ENCODE results near the gene AADACL2. TPM values are rescaled to one million over a fixed set of nuclear protein-coding genes. Genes with fewer than 3 reads are reported as not detected.

Gene AADACL2
- total RNA-seq, 1 donor from 2014 or later = not detected

GRCh38 chr3:151793636-151794035 is 59.9 kb downstream of the AADACL2 start:
- intact Hi-C loops (cut with DNase I) = no loop called here
- ATAC-seq (no peak), DNase-seq (ENCODE audit: low spot score) (no peak)

- intact Hi-C loops (cut with DNase I) = no loop called here
- no peak for ATAC-seq
Observed at GRCh38 chr3:151794080-151794479, 60.4 kb downstream of the AADACL2 start.

GRCh38 chr3:151795276-151795675 is 61.5 kb downstream of the AADACL2 start:
- ATAC-seq (no peak), DNase-seq (ENCODE audit: low spot score) (no peak)
- intact Hi-C loops (cut with DNase I) = no loop called here

More at GRCh38 chr3:151794080-151794479, 60.4 kb downstream of the AADACL2 start:
- no peak for DNase-seq (ENCODE audit: low spot score)

GRCh38 chr3:151796105-151796680 is 62.5 kb downstream of the AADACL2 start:
- intact Hi-C loops (cut with DNase I) = no loop called here
- ATAC-seq (no peak), DNase-seq (ENCODE audit: low spot score) (no peak)

GRCh38 chr3:151798466-151798865 is 64.7 kb downstream of the AADACL2 start:
- intact Hi-C loops (cut with DNase I) = no loop called here
- DNase-seq (ENCODE audit: low spot score) (no peak), ATAC-seq (no peak)

- no peak for ATAC-seq
- intact Hi-C loops (cut with DNase I) = no loop called here
- no peak for DNase-seq (ENCODE audit: low spot score)
Observed at GRCh38 chr3:151800431-151800830, 66.7 kb downstream of the AADACL2 start.

GRCh38 chr3:151804267-151804666 is 70.5 kb downstream of the AADACL2 start:
- DNase-seq (ENCODE audit: low spot score) (no peak), ATAC-seq (no peak)
- intact Hi-C loops (cut with DNase I) = no loop called here

GRCh38 chr3:151806838-151807237 is 73.1 kb downstream of the AADACL2 start:
- DNase-seq (ENCODE audit: low spot score) = no peak
- intact Hi-C loops (cut with DNase I) = loop anchor here (5.0 kb wide), 1 partner anchor 125 kb away; no protein-coding TSS in a partner anchor
- no peak for ATAC-seq

Other genes starting within 250 kb of the AADACL2 start
- not detected for gene AADAC, start 80.2 kb downstream of the AADACL2 start, total RNA-seq
- 2.5 TPM for gene SUCNR1, start 139.7 kb downstream of the AADACL2 start, total RNA-seq